ENCODE data around the gene ELAVL1.

GRCh38 chr19:7933828-7934725 is 71.4 kb downstream of the ELAVL1 start:
- no peak for TF ChIP-seq FOXK2 (IDR thresholded peaks at IDR 0.05)
- no peak for TF ChIP-seq CTBP1 (IDR thresholded peaks at IDR 0.05; ENCODE audit: borderline replicate concordance)
- TF ChIP-seq FOXM1 (IDR thresholded peaks at IDR 0.05; ENCODE audit: borderline replicate concordance) = no peak
- no peak for TF ChIP-seq ELF4 (IDR thresholded peaks at IDR 0.05)
- TF ChIP-seq SP1 (IDR thresholded peaks at IDR 0.05) = no peak
- no peak for TF ChIP-seq FOXA1 (IDR thresholded peaks at IDR 0.05)
- TF ChIP-seq HDGF (IDR thresholded peaks at IDR 0.05; ENCODE audit: borderline replicate concordance) = no peak
- no peak for TF ChIP-seq NFRKB (IDR thresholded peaks at IDR 0.05)

All from HEK293T (cell line).